Dermis microvascular lymphatic vessel endothelial cell (primary cell): ENCODE data around the gene ITGAX. TPM values are rescaled to one million over a fixed set of nuclear protein-coding genes. Genes with fewer than 3 reads are reported as not detected.

ENCODE experiments used
- DNase-seq, 2 donors: peaks; one replicate each; pipeline versions ENCODE4 v3.0.0 to v3.0.0-alpha.2; 2010; ENCODE audit warnings: low read depth in 2 of 2
- total RNA-seq: library from RNA; depleted of rRNA; stranded (reverse); fragments of >200 nt; gene quantifications from 2 replicates; pipeline ENCODE4 v1.2.1, GENCODE V29; 2014

The ITGAX gene
- total RNA-seq, 1 donor from 2014 or later, result 0.64 TPM

GRCh38 chr16:31348579-31348978 lies 6.4 kb upstream of the ITGAX start:
- DNase-seq, result no peak

GRCh38 chr16:31350275-31351005 lies 4.5 kb upstream of the ITGAX start:
- DNase-seq, result no peak

- no peak for DNase-seq
Observed at GRCh38 chr16:31351246-31351941, 3.6 kb upstream of the ITGAX start.

GRCh38 chr16:31351942-31352325 lies 3.0 kb upstream of the ITGAX start:
- DNase-seq, result no peak

- DNase-seq, result no peak
Observed at GRCh38 chr16:31352376-31353115, 2.4 kb upstream of the ITGAX start.

GRCh38 chr16:31355431-31356100 lies 590 bp downstream of the ITGAX start:
- DNase-seq, result no peak

- DNase-seq, result no peak
Observed at GRCh38 chr16:31356566-31357323, 1.8 kb downstream of the ITGAX start.

- no peak for DNase-seq
Observed at GRCh38 chr16:31357324-31358109, 2.5 kb downstream of the ITGAX start.

GRCh38 chr16:31360251-31360650 lies 5.3 kb downstream of the ITGAX start:
- no peak for DNase-seq

- no peak for DNase-seq
Observed at GRCh38 chr16:31361201-31362110, 6.5 kb downstream of the ITGAX start.

- no peak for DNase-seq
Observed at GRCh38 chr16:31362476-31363405, 7.8 kb downstream of the ITGAX start.

GRCh38 chr16:31363721-31364120 lies 8.7 kb downstream of the ITGAX start:
- no peak for DNase-seq

- DNase-seq, result no peak
Observed at GRCh38 chr16:31364421-31364820, 9.4 kb downstream of the ITGAX start.

- no peak for DNase-seq
Observed at GRCh38 chr16:31365131-31365865, 10.3 kb downstream of the ITGAX start.

- no peak for DNase-seq
Observed at GRCh38 chr16:31367853-31368252, 12.9 kb downstream of the ITGAX start.

- no peak for DNase-seq
Observed at GRCh38 chr16:31371008-31371407, 16.0 kb downstream of the ITGAX start.
